ENCODE results near the gene PRICKLE4.
"Not testable (repeated sequence)": the region's sequence is repeated elsewhere in the genome, so short reads cannot be mapped to it uniquely, and the experiment has no call there.

The PRICKLE4 gene

DNA sequence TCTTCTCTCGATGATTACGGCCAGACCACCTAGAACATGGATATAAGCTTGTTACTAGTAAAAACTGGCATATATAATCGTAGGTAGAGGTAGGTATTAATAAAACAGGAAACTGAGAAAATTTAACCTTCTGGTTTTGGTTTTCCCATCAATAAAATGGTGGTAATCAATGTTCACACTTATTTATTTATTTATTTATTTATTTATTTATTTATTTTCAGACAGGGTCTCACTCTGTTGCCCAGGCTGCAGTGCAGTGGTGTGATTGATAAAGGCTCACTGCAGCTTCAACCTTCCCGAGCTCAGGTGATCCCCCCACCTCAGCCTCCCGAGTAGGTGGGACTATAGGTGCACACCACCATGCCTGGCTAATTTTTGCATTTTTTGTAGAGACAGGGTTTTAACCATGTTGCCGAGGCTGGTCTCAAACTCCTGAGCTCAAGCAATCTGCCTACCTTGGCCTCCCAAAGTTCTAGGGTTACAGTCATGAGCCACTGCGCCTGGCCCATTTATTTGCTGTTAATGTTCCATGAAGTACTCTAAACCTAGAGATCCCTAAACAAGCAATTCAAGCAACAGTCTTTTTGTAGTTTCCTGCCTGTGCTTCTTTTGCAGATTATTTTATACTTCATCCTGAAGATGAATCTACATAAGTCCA, 18.4 kb downstream of the PRICKLE4 start:
- DNase-seq (ENCODE audit: low read depth): no peak

GRCh38 chr6:41799559-41799911, 19.0 kb downstream of the PRICKLE4 start:
- no peak for DNase-seq (ENCODE audit: low read depth)

DNA sequence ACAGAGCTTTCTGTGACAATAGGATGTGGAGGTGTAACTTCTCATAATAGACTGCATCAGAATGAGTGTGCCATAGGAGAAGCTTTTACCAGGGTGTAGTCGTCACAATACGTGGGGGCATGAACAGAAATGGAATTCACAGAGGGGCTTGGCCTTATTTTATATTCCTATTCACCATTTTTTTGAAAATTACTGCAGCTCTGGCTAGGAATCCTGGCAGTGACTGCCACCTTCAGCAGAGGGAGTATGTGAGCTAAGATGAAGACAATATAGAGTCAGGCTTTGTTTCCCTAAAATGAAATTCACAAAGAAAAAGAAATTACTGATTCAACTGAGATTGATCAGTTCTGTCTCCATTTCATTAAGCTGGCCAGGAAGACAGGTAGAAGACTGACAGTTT, 20.8 kb downstream of the PRICKLE4 start:
- DNase-seq (ENCODE audit: low read depth): peak; percentile 16

DNA sequence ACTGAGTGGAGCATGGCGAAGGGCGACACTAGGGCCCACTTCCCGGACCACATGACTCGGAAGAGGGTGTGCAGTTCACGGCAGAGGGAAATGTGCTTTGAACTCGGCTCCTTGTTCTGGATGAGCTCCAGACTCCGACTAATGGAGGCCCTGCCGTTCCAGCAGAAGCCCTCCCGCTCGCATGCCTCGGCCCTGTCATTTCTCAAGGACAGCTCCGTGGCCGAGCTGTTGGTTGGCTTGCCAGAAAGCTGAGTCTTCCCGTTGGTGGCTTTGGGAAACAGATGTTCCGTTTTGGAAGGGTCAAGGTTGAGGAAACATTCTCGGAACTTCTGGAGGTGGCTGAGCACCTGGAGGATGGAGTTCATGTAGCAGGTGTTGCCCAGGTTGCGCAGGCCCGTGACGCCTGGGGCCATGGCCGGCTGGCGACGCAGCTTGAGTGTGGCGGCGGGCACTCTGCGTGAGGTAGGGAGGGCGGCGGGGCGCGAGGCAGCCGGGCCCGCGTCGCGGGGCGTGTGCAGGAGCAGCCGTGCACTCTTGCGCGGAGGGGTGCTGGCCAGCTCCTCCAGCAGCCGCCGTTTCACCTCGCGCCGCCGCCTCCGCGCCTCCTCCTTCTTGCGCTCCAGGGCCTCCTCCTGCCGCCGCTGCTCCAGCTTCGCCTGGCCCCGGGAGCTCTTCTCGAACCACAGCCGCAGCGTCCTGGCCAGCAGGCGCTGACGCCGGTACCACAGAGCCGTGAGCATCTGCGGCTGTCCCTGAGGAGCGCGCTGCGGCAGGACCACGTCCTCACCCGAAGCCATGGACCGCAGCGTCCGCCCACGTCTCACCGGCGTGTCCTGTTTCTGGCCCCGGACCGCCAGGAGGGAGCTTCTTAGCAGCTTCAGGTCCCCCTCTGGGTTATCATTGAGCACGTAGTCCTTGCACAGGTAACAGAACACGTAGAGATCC, 25.5 kb downstream of the PRICKLE4 start:
- no peak for DNase-seq (ENCODE audit: low read depth)

- no peak for DNase-seq (ENCODE audit: low read depth)
Measured at GRCh38 chr6:41811095-41811494, 30.5 kb downstream of the PRICKLE4 start.

DNA sequence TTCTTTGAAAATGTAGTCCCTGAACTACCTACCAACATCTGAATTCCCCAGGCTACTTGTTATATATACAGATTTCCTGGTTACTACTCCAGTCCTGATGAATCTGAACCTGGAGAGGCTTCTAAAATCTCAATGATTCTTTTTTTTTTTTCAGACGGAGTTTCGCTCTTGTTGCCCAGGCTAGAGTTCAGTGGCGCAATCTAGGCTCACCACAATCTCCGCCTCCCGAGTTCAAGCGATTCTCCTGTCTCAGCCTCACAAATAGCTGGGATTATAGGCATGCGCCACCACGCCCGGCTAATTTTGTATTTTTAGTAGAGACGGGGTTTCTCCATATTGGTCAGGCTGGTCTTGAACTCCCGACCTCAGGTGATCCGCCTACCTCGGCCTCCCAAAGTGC, 31.4 kb downstream of the PRICKLE4 start:
- not testable (repeated sequence) for DNase-seq (ENCODE audit: low read depth)

GRCh38 chr6:41813469-41813868, 32.9 kb downstream of the PRICKLE4 start:
- no peak for DNase-seq (ENCODE audit: low read depth)

DNA sequence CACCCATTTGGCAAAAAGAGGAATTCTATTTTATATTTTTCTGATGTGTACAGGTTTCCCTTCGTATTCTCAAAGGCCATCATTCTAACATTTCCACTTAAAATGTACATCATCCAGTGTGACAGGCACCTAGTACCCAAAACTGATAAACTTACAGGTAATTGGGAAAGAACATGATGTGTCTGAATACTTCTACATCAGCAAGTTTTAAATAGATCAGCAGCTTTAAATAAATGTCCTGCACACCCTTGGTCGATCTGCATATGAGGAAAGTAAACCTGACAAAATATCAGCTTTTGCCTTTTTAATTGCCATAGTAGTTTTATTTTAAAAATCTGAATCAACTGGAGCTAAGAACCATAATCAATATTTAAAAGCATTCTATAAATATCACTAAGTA, 33.4 kb downstream of the PRICKLE4 start:
- DNase-seq (ENCODE audit: low read depth): no peak

- DNase-seq (ENCODE audit: low read depth): no peak
Measured at GRCh38 chr6:41814629-41815028, 34.0 kb downstream of the PRICKLE4 start.

GRCh38 chr6:41815587-41815986, 35.0 kb downstream of the PRICKLE4 start:
- DNase-seq (ENCODE audit: low read depth): no peak

GRCh38 chr6:41818271-41819054, 37.9 kb downstream of the PRICKLE4 start:
- no peak for DNase-seq (ENCODE audit: low read depth)

DNA sequence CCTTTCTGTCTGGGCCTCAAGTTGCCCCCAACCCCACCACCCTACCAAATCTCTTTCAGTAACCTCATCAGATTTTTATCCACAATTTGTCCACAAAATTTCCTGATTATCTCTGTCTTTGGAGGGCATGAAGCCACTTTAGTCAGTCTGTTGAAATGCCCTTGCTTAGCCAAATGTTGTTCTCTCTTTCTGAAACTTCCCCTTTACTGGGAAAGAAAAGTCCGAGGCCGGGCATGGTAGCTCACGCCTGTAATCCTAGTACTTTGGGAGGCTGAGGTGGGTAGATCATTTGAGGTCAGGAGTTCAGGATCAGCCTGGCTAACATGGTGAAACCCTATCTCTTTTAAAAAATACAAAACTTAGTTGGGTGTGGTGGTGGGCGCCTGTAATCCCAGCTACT, 40.7 kb downstream of the PRICKLE4 start:
- DNase-seq (ENCODE audit: low read depth): no peak

DNA sequence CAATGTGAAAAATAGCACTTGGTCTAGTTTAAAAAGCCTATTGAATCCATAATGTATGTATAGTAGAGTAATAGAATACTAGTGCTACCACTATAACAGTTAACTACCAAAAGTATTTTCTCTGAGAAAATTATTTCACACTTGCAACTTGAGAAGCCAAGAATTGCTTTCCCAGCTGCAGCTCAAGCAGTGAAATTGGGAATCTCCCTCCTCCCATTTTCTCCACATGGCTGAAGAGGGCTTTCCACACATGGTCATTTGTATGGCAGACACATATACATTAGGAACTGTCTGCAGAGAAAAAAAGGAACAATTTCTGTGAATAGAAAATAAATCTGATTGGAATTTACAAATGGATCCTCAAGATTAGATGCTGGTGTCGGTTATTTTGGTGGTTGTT, 41.4 kb downstream of the PRICKLE4 start:
- DNase-seq (ENCODE audit: low read depth): no peak

- DNase-seq (ENCODE audit: low read depth): no peak
Measured at GRCh38 chr6:41823178-41823577, 42.6 kb downstream of the PRICKLE4 start.

DNA sequence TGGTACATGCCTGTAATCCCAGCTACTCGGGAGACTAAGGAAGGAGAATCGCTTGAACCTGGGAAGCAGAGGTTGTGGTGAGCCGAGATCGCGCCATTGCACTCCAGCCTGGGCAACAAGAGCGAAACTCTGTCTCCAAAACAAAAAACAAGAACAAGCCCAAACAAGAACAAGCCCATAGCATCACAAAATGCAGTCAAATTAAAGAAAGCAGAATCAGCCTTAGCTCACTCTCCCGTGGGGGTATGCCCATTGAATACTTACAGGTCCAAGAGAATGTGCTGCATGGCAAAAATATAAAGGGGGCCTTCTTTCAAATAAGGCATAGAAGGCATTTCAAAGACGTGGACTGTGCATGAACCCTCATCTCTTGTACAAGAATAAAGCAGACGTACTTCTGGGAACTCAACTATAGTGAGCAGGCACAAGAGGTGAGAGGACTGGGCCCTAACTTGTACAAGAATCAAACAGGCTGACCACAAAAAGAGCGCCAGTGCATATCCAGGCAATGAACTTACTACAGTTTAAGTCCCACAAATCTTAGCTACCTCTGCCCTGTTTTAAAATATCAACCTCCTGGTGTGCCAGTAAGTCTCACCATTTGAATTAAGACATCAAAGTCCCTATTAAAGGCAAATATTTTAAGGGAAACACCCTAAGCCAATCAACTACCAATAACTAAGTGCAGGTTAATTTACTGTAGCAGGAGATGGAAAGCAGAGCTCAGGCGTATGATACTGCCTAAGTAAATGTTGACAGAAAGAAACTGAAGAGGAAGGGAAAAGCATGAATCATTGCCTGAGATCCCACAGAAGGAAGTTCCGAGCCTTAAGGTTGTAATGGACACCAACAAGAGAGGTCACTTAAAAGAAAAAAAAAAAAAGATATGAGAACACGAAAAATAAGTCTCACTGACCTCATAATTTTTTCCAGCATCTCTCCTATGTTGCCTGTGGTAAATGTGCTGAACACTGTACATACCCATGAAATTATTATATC, 44.3 kb downstream of the PRICKLE4 start:
- no peak for DNase-seq (ENCODE audit: low read depth)

- DNase-seq (ENCODE audit: low read depth): no peak
Measured at GRCh38 chr6:41826343-41827022, 45.9 kb downstream of the PRICKLE4 start.

DNA sequence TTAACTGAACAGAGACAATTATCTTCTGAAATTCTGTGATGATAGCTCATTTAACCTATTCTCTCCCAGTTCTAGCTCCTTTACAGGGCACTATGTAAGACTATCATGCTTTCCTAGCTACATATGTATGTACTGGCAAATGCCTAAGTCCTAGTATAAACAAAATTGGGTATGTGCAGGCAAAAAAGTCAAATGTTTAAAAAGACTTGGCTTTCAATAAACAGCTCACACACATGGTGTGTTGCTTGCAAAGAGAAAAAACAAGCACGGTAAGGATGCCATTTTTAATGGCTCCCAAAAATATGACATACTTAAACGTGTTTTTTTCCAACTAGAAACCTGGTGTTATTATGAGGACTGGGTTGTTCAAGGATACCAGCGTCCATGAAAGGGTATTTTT, 51.7 kb downstream of the PRICKLE4 start:
- DNase-seq (ENCODE audit: low read depth): no peak

GRCh38 chr6:41836022-41836659, 55.6 kb downstream of the PRICKLE4 start:
- DNase-seq (ENCODE audit: low read depth): no peak

GRCh38 chr6:41836660-41837052, 56.1 kb downstream of the PRICKLE4 start:
- DNase-seq (ENCODE audit: low read depth): no peak
